ENCODE results near the gene FKTN.

DNA sequence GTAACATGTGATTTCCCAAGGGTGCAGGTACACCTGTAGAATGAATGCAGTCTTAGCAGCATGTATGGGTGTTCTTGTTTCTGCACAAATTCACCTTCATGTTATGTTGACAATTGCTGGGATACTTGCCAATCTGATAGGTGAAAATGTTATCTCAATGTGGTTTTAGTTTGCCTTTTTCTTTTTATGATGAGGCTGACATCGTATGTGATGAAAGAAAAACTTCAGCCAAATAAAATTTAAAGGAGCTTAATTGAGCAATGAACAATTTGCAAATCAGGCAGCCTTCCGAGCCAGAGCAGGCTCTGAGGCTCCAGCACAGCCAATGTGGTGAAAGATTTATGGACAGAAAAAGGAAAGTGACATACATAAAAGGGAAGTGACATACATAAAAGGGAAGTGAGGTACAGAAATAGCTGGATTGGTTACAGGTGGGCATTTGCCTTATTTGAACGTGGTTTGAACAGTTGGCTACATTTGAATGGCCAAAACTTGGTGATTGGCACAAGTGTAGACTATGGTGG, 114.8 kb downstream of the FKTN start:
- TF ChIP-seq, protein P1, sequence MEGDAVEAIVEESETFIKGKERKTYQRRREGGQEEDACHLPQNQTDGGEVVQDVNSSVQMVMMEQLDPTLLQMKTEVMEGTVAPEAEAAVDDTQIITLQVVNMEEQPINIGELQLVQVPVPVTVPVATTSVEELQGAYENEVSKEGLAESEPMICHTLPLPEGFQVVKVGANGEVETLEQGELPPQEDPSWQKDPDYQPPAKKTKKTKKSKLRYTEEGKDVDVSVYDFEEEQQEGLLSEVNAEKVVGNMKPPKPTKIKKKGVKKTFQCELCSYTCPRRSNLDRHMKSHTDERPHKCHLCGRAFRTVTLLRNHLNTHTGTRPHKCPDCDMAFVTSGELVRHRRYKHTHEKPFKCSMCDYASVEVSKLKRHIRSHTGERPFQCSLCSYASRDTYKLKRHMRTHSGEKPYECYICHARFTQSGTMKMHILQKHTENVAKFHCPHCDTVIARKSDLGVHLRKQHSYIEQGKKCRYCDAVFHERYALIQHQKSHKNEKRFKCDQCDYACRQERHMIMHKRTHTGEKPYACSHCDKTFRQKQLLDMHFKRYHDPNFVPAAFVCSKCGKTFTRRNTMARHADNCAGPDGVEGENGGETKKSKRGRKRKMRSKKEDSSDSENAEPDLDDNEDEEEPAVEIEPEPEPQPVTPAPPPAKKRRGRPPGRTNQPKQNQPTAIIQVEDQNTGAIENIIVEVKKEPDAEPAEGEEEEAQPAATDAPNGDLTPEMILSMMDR (IDR thresholded peaks at IDR 0.05), result no peak
- no peak for TF ChIP-seq ZFX (IDR thresholded peaks at IDR 0.05; ENCODE audit: borderline replicate concordance)

Measured in 22Rv1 (cell line).